Thyroid gland (tissue), 4 donors: ENCODE results near the gene RTN4R. TPM values are rescaled to one million over a fixed set of nuclear protein-coding genes. Genes with fewer than 3 reads are reported as not detected.

Experiments
- DNase-seq, 2 donors: peaks; one replicate each; pipeline ENCODE4 v3.0.0-alpha.2; 2019
- H3K27ac ChIP-seq, 3 donors: fragments of 200-600 bp; sonication (generic); 1 replicate in 2 of 3; 2 replicates in 1 of 3; pipeline ENCODE4 v1.5.1; 2016 to 2019; ENCODE audit warnings: mild to moderate bottlenecking in 1 of 3, moderate library complexity in 1 of 3
- H3K27me3 ChIP-seq: fragments of 200-600 bp; sonication (generic); one replicate; pipeline ENCODE4 v1.5.1; 2019
- H3K36me3 ChIP-seq, 2 donors: fragments of 200-600 bp; sonication (generic); one replicate each; pipeline ENCODE4 v1.5.1; 2016 to 2019
- H3K4me1 ChIP-seq, 2 donors: fragments of 200-600 bp; sonication (generic); one replicate each; pipeline ENCODE4 v1.5.1; 2017 to 2019
- H3K4me3 ChIP-seq, 3 donors: fragments of 200-600 bp; sonication (generic); replicated peaks in 1 of 3; 1 replicate in 2 of 3; 2 replicates in 1 of 3; pipeline ENCODE4 v1.5.1; 2016; ENCODE audit warnings: mild to moderate bottlenecking in 1 of 3
- H3K9me3 ChIP-seq: fragments of 200-600 bp; sonication (generic); one replicate; pipeline ENCODE4 v1.5.1; 2017
- POLR2A ChIP-seq, 2 donors: fragments of 450-650 bp; IDR thresholded peaks; one replicate each; pipeline ENCODE4 v1.6.1; 2017; ENCODE audit warnings: antibody characterized with exemption in 2 of 2, mild to moderate bottlenecking in 2 of 2, moderate library complexity in 1 of 2
- WGBS, 2 donors: methylation state at CpG; one replicate each; pipeline ENCODE4 v1.1.5; 2017; 5-methylcytosine and 5-hydroxymethylcytosine counted together
- intact Hi-C: fragments of 100-400 bp; cut with DNase I; formaldehyde crosslinking; loops from one replicate; pipeline ENCODE4 v1.15.1; 2023
- total RNA-seq, 4 donors: library from RNA; depleted of rRNA; stranded (reverse); fragments of >200 nt; gene quantifications; one replicate each; pipeline ENCODE4 v1.2.3, GENCODE V29; 2016
- TF ChIP-seq, protein P1 (sequence below), 6 experiments: fragments of 200-600 bp in 3 of 6; fragments of 450-650 bp in 3 of 6; sonication (generic) in 3 of 6; IDR thresholded peaks; one replicate each; pipeline ENCODE4 v1.5.1; 2016 to 2019; ENCODE audit warnings: antibody characterized with exemption in 6 of 6, mild to moderate bottlenecking in 2 of 6, inconsistent platforms in 1 of 6, moderate library complexity in 1 of 6

Gene RTN4R
- total RNA-seq, 4 donors from 2014 or later, result 4.0 to 8.6 (median 5.9) TPM

DNA sequence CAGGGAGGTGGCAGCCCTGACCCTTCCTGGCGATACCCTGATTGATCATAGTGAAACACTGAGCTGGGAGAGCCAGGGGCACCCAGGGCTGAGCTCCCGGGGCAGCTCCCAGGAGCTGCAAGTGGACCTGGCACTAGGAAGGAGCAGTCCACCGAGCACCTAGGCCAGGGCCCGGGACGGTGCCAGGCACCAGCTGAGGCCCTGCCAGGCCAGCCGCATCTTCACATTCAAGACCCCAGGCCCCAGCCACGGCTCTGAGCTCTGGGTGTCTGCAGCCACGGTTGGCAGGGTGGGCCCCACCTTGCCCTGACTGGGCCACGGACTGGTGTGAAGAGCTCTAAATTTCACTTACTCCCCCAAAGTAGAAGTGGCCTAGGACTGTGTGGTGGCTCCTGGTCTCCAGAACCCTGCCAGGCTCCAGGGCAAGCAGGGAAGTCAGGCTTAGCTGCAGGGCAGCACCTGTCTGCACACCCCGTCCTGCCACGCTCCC is 58.3 kb downstream of the RTN4R start:
- peaks cover 38 to 49% of the 10 kb centered on the region in 2 donors for H3K4me1 ChIP-seq
- DNase-seq, result no peak
- no peaks in the 10 kb centered on the region for H3K9me3 ChIP-seq
- no peak overlapping the region for H3K4me3 ChIP-seq
- no peak overlapping the region for H3K27ac ChIP-seq
- H3K27me3 ChIP-seq, result no peaks in the 10 kb centered on the region
- 93 to 100% methylated on average over 3 of the region's 11 CpGs for WGBS, 2 donors
- H3K36me3 ChIP-seq, result no peaks in the 10 kb centered on the region
- intact Hi-C loops, result no loop called here
- TF ChIP-seq, protein P1, sequence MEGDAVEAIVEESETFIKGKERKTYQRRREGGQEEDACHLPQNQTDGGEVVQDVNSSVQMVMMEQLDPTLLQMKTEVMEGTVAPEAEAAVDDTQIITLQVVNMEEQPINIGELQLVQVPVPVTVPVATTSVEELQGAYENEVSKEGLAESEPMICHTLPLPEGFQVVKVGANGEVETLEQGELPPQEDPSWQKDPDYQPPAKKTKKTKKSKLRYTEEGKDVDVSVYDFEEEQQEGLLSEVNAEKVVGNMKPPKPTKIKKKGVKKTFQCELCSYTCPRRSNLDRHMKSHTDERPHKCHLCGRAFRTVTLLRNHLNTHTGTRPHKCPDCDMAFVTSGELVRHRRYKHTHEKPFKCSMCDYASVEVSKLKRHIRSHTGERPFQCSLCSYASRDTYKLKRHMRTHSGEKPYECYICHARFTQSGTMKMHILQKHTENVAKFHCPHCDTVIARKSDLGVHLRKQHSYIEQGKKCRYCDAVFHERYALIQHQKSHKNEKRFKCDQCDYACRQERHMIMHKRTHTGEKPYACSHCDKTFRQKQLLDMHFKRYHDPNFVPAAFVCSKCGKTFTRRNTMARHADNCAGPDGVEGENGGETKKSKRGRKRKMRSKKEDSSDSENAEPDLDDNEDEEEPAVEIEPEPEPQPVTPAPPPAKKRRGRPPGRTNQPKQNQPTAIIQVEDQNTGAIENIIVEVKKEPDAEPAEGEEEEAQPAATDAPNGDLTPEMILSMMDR (IDR thresholded peaks at IDR 0.05), result no peak
- TF ChIP-seq POLR2A (IDR thresholded peaks at IDR 0.05), result no peak

DNA sequence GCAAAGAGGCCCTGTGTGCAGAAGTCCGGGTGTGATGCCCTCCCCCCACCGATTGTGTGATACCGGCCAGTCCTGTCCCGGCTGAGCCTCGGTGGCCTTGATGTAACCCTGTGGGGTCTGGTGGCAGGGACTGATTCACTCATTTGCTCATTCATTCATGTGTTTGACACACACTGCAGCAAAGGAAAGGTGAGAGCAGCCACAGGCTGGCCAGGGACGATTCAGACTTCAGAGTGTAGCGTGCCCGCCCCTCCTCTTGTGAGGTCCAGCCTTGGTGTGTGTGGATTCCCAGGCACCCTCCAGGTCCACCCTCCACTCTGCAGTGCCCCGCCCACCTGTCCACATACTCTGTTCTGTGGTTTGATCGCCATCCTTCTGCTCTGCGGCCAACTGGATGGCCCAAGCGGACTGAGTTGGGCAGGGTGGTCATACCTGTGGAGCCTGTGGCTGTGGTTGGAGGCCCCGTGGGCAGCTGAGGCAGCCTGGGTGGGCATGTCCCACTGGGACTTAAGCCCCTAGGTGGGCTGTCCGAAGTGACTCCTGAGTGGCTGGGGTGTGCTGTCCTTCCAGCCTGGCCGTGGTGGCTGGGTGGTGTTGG is 59.3 kb downstream of the RTN4R start:
- no peak for TF ChIP-seq POLR2A (IDR thresholded peaks at IDR 0.05)
- TF ChIP-seq, protein P1 (IDR thresholded peaks at IDR 0.05), result no peak
- intact Hi-C loops, result no loop called here
- Histone ChIP-seq H3K4me3 (no peak overlapping the region), H3K27me3 (no peaks in the 10 kb centered on the region), H3K9me3 (no peaks in the 10 kb centered on the region), H3K27ac (no peak overlapping the region), H3K4me1 (peaks cover 45 to 56% of the 10 kb centered on the region in 2 donors), H3K36me3 (no peaks in the 10 kb centered on the region)
- no peak for DNase-seq
- WGBS, 2 donors, result 92 to 93% methylated on average over 6 to 10 of the region's 15 CpGs

DNA sequence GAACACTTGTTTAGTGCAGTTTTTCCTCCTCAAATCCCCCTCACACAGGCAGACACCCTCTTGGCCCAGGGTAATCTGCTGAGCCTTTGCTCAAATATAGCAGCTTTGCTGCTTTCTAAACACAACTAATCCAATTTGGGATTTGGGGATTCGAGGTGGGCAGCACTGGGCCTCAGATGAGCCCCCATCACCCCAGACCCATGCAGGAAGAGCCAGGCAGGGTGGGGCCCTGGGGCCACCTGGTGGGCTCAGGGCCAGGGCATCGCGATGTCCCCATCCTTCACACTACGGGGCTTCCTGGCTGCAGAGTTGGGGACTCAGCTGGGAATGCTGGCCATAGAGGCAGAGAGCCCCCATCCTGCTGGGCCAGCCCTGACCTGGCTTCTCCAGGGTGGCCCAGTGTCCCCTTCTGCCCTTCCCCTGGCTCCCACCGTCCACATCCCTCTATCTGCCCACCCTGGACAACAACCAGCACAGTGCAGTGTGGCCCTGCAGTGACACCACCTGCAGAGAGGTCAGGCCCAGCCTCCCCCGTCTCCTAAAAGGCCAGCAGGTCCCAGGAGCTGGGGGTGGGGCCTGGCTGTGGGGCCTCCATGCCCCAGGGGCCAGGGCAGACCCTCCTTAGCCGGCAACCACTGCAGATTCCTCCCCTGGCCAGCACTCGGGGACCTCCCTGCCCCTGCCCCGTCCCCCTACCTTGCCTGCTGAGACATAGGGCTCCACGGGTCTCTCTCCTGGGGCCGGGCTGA is 60.7 kb downstream of the RTN4R start:
- Histone ChIP-seq H3K4me3 (peak overlapping the region in 1 of 3 donors; percentile 36), H3K27ac (no peak overlapping the region), H3K4me1 (peaks cover 54 to 65% of the 10 kb centered on the region in 2 donors), H3K9me3 (no peaks in the 10 kb centered on the region), H3K27me3 (no peaks in the 10 kb centered on the region), H3K36me3 (no peaks in the 10 kb centered on the region)
- WGBS, 2 donors, result 70 to 78% methylated on average over 2 to 11 of the region's 11 CpGs
- DNase-seq, result no peak
- no peak for TF ChIP-seq POLR2A (IDR thresholded peaks at IDR 0.05)
- TF ChIP-seq, protein P1 (IDR thresholded peaks at IDR 0.05), result no peak
- intact Hi-C loops, result no loop called here

- H3K27me3 ChIP-seq, result no peaks in the 10 kb centered on the region
- peak overlapping the region; percentile 17 to 36 (median 22) for H3K4me3 ChIP-seq
- intact Hi-C loops, result no loop called here
- H3K4me1 ChIP-seq, result peaks cover 47 to 58% of the 10 kb centered on the region in 2 donors
- DNase-seq, result peak in 1 of 2 donors; percentile 35
- TF ChIP-seq, protein P1 (IDR thresholded peaks at IDR 0.05), result no peak
- no peak for TF ChIP-seq POLR2A (IDR thresholded peaks at IDR 0.05)
- H3K36me3 ChIP-seq, result no peaks in the 10 kb centered on the region
- H3K27ac ChIP-seq, result peak overlapping the region in 2 of 3 donors; percentile 66 to 79
- no peaks in the 10 kb centered on the region for H3K9me3 ChIP-seq
- WGBS, 2 donors, result 8 to 50% methylated on average over 5 to 9 of the region's 9 CpGs
Measured at GRCh38 chr22:20206709-20207215, 61.4 kb downstream of the RTN4R start.
